Measurements from ENCODE around the gene TTC39A.

The TTC39A gene

GRCh38 chr1:51311826-51312225 lies 18.5 kb downstream of the TTC39A start:
- no peak for TF ChIP-seq CTCF (IDR thresholded peaks at IDR 0.05; ENCODE audit: insufficient read depth, low read depth, low read length, missing control alignments)
- DNase-seq (ENCODE audit: low read depth): no peak
- H3K4me3 ChIP-seq (ENCODE audit: low read depth, low read length): no peak overlapping the region

DNA sequence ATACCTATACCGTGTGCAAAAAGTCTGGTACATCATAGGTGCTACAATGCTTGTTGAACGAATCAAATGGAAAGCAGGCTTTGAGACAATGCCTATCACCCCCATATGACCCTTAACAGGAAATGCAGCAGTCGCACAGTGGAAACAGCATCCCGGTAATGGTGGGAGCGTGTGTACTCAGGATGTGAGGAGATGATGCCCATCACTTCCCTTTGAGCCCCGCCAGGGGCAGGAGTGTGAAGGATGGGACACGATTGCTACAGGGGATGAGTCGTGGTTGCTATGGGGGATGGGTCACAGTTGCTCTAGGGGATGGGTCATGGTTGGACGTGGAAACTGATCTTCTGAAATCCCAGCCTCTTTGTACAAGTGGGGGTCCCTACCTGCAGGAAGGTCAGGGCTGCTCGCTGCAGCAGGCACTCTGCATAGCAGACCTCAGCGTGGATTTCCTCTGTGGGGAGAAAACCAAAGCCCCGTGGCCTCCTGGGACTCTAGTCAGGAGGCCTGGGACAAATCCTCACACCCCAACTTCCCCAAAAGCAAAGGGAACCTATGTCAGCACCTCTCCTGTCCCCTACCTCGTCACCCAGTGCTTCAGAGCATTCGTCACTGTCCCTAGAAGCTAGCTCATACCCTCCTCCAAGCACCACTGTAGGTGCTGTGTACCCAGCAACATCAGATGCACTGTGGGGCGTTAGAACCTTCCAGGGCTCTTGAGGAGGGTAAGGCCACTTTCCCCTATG lies 19.3 kb downstream of the TTC39A start:
- H3K4me3 ChIP-seq (ENCODE audit: low read depth, low read length): no peak overlapping the region
- no peak for DNase-seq (ENCODE audit: low read depth)
- no peak for TF ChIP-seq CTCF (IDR thresholded peaks at IDR 0.05; ENCODE audit: insufficient read depth, low read depth, low read length, missing control alignments)

GRCh38 chr1:51309291-51309690 lies 21.1 kb downstream of the TTC39A start:
- no peak overlapping the region for H3K4me3 ChIP-seq (ENCODE audit: low read depth, low read length)
- no peak for DNase-seq (ENCODE audit: low read depth)
- TF ChIP-seq CTCF (IDR thresholded peaks at IDR 0.05; ENCODE audit: insufficient read depth, low read depth, low read length, missing control alignments): no peak

- H3K4me3 ChIP-seq (ENCODE audit: low read depth, low read length): no peak overlapping the region
- no peak for DNase-seq (ENCODE audit: low read depth)
- no peak for TF ChIP-seq CTCF (IDR thresholded peaks at IDR 0.05; ENCODE audit: insufficient read depth, low read depth, low read length, missing control alignments)
Measured at GRCh38 chr1:51308636-51309035, 21.7 kb downstream of the TTC39A start.

DNA sequence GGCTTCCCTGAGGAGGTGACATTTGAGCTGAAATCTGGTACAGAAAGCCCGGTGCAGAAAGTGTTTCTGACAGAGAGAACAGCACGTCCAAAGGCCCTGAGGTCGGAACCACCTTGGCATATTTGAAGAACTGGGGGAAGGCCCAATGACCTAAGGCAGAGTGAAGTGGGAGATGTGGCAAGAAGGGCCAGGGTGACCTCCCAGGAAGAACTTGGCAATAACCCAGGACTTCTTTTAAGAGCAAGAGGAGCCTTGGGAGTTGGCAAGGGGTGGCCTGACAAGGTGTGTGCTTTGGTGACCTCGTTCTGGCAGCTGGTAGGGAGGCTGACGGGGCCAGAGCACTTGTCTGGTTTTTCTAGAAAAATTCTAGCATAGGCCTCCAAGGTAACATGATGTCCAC lies 23.4 kb downstream of the TTC39A start:
- no peak overlapping the region for H3K4me3 ChIP-seq (ENCODE audit: low read depth, low read length)
- no peak for TF ChIP-seq CTCF (IDR thresholded peaks at IDR 0.05; ENCODE audit: insufficient read depth, low read depth, low read length, missing control alignments)
- no peak for DNase-seq (ENCODE audit: low read depth)

GRCh38 chr1:51305371-51305823 lies 25.0 kb downstream of the TTC39A start:
- H3K4me3 ChIP-seq (ENCODE audit: low read depth, low read length): no peak overlapping the region
- DNase-seq (ENCODE audit: low read depth): no peak
- no peak for TF ChIP-seq CTCF (IDR thresholded peaks at IDR 0.05; ENCODE audit: insufficient read depth, low read depth, low read length, missing control alignments)

DNA sequence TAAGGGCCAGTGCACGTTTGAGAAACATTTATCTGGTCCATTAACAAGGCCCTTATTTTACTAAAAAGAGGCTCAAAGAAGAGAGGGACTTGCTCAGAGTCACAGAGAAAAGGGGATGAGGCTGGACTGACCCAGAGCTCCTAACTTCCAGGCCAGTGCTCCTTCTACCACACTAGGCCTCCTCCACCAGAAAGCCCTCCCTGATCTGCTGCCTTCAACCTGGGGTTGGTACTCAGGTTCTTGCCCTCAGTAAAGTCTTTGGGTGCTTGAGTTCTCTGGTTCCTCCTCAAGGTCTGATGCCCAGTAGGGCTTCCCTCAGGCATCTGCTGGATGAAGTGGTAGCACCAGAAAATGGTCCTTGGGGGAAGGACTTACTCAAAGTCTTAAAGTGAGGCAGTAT lies 26.0 kb downstream of the TTC39A start:
- no peak overlapping the region for H3K4me3 ChIP-seq (ENCODE audit: low read depth, low read length)
- DNase-seq (ENCODE audit: low read depth): no peak
- no peak for TF ChIP-seq CTCF (IDR thresholded peaks at IDR 0.05; ENCODE audit: insufficient read depth, low read depth, low read length, missing control alignments)

All from GM12865 (cell line).